K562 (cell line): Measurements from ENCODE around the gene CLEC2B. TPM values are rescaled to one million over a fixed set of nuclear protein-coding genes. Genes with fewer than 3 reads are reported as not detected.
A peak's percentile ranks its signal among the peaks of the same experiment; 100 is the strongest.

ENCODE experiments used
- ATAC-seq: fragments of 200-7000 bp; cut with Tn5 transposase; 3 replicates; pipeline ENCODE4 v1.9.1; 2020; ENCODE audit warnings: moderate library complexity
- BruUV-seq: library from RNA; stranded (reverse); fragments of 400-500 nt; replicated peaks from 2 replicates; lab custom pipeline; 2021; lab: Mats Ljungman, UMichigan
- CTCF ChIA-PET: fragments of 300-600 bp; formaldehyde crosslinking; extraction: SDS; loops from one replicate; lab custom pipeline; 2021; ENCODE audit warnings: low intra/inter-chr PET ratio; lab: Yijun Ruan, JAX
- POLR2A ChIA-PET: fragments of 300-600, 350-650 bp; sonication (Branson Sonifier 250); formaldehyde crosslinking; extraction: SDS; loops from one replicate; lab custom pipeline; 2021; ENCODE audit warnings: antibody characterized with exemption, inconsistent platforms; lab: Yijun Ruan, JAX
- DNase-seq, 4 experiments: peaks; one replicate each; pipeline versions ENCODE4 v3.0.0 to v3.0.0-alpha.2; 2011 to 2018; ENCODE audit warnings: low spot score in 3 of 4, mixed read lengths in 3 of 4; ENCODE audit errors: extremely low read depth in 1 of 4
- FAIRE-seq: peaks from 2 replicates; lab custom pipeline; 2011; peaks lifted over from hg19 to GRCh38; lab: Jason Lieb, UNC
- H2AFZ ChIP-seq: 2 replicates; pipeline ENCODE4 v1.6.0; 2011; ENCODE audit warnings: low read depth, low read length, control low read depth, inconsistent platforms
- H3K27ac ChIP-seq: fragments of 200-600 bp; 3 replicates; pipeline ENCODE4 v1.8.0; 2011; ENCODE audit warnings: low read depth, mild to moderate bottlenecking, control low read depth, inconsistent platforms, low read length, moderate library complexity, mixed read lengths; ENCODE audit errors: extremely low read depth
- H3K27me3 ChIP-seq, 2 experiments: fragments of 300-600 bp in 1 of 2; 2 replicates in 1 of 2; 3 replicates in 1 of 2; pipeline versions ENCODE4 v1.6.0 to v1.8.0; 2011; ENCODE audit warnings: inconsistent platforms in 2 of 2, low read length in 2 of 2, mild to moderate bottlenecking in 1 of 2, mixed read lengths in 1 of 2, moderate library complexity in 1 of 2; ENCODE audit not compliant: control insufficient read depth in 2 of 2, insufficient read depth in 2 of 2
- H3K36me3 ChIP-seq: fragments of 300-600 bp; 3 replicates; pipeline ENCODE4 v1.8.0; 2011; ENCODE audit warnings: mild to moderate bottlenecking, low read length, inconsistent platforms; ENCODE audit not compliant: control insufficient read depth, insufficient read depth
- H3K4me1 ChIP-seq, 2 experiments: fragments of 200-600 bp in 1 of 2; replicated peaks in 1 of 2; 2 replicates in 1 of 2; 3 replicates in 1 of 2; pipeline versions ENCODE4 v1.5.1 to v1.8.0; 2011; ENCODE audit warnings: inconsistent platforms in 2 of 2, low read length in 2 of 2, mild to moderate bottlenecking in 1 of 2, mixed read lengths in 1 of 2, moderate library complexity in 1 of 2; ENCODE audit not compliant: control insufficient read depth in 2 of 2, insufficient read depth in 2 of 2
- H3K4me2 ChIP-seq: 2 replicates; pipeline ENCODE4 v1.6.1; 2011; ENCODE audit warnings: low read length, control low read depth, inconsistent platforms, mixed read lengths; ENCODE audit not compliant: insufficient read depth
- H3K4me3 ChIP-seq: fragments of 200-600 bp; sonication (generic), shearing (Covaris generic); 2 replicates; pipeline ENCODE4 v1.5.1; 2016; ENCODE audit warnings: control low read depth, inconsistent platforms
- H3K79me2 ChIP-seq: fragments of 200-600 bp; 3 replicates; pipeline ENCODE4 v1.8.0; 2011; ENCODE audit warnings: low read length, inconsistent platforms; ENCODE audit not compliant: control insufficient read depth, insufficient read depth
- H3K9ac ChIP-seq, 2 experiments: 2 replicates each; pipeline versions ENCODE4 v1.6.0 to v1.6.1; 2011; ENCODE audit warnings: low read depth in 2 of 2, low read length in 2 of 2, control low read depth in 1 of 2, inconsistent platforms in 1 of 2, mild to moderate bottlenecking in 1 of 2, mixed read lengths in 1 of 2; ENCODE audit not compliant: insufficient read depth in 1 of 2
- H3K9me1 ChIP-seq: one replicate; pipeline ENCODE4 v1.6.0; 2011; ENCODE audit warnings: inconsistent platforms, mild to moderate bottlenecking, low read length, moderate library complexity; ENCODE audit not compliant: control insufficient read depth, insufficient read depth
- H3K9me3 ChIP-seq: replicated peaks from 2 replicates; pipeline ENCODE4 v1.5.1; 2011; ENCODE audit warnings: low read depth, low read length, inconsistent platforms; ENCODE audit not compliant: control insufficient read depth, insufficient read depth
- H4K20me1 ChIP-seq: replicated peaks from 2 replicates; pipeline ENCODE4 v1.6.1; 2011; ENCODE audit warnings: low read length, inconsistent platforms, mixed read lengths; ENCODE audit not compliant: control insufficient read depth, insufficient read depth
- C11orf30 ChIP-seq: fragments of 450-650 bp; IDR thresholded peaks from 2 replicates; pipeline ENCODE4 v1.6.1; 2016; ENCODE audit warnings: low read depth, mild to moderate bottlenecking
- CHCHD3 ChIP-seq: fragments of 250-450 bp; sonication (Bioruptor Pico); IDR thresholded peaks from 2 replicates; pipeline ENCODE4 v2.1.2; 2022; ENCODE audit warnings: mild to moderate bottlenecking
- CHD1 ChIP-seq: fragments of 200-600 bp; sonication (generic); IDR thresholded peaks from one replicate; pipeline ENCODE4 v1.6.1; 2012; ENCODE audit warnings: mild to moderate bottlenecking, moderate library complexity, low read length, inconsistent platforms
- MAFG ChIP-seq: fragments of 450-650 bp; conservative IDR thresholded peaks from 2 replicates; pipeline ENCODE4 v1.6.1; 2016; ENCODE audit warnings: missing genetic modification characterization, missing compliant biosample characterization
- POLR2A ChIP-seq: fragments of 450-650 bp; conservative IDR thresholded peaks from 2 replicates; pipeline ENCODE4 v1.6.1; 2016
- TCF7 ChIP-seq: sonication (generic); IDR thresholded peaks from 2 replicates; pipeline ENCODE4 v1.6.1; 2016; ENCODE audit warnings: antibody characterized with exemption, borderline replicate concordance
- ZNF316 ChIP-seq: fragments of 450-650 bp; IDR thresholded peaks from 2 replicates; pipeline ENCODE4 v1.6.1; 2016
- ZNF445 ChIP-seq: fragments of 250-450 bp; sonication (Bioruptor Pico); IDR thresholded peaks from 2 replicates; pipeline ENCODE4 v1.4.0; 2020; ENCODE audit warnings: low read depth, mild to moderate bottlenecking, moderate library complexity
- ZNF707 ChIP-seq: fragments of 250-450 bp; sonication (Bioruptor Pico); conservative IDR thresholded peaks from 2 replicates; pipeline ENCODE4 v1.8.0; 2022; ENCODE audit warnings: inconsistent platforms, mild to moderate bottlenecking, moderate library complexity
- WGBS: fragments of 100-300 bp; shearing (Covaris generic); methylation state at CpG from one replicate; pipeline ENCODE4 v1.1.6; 2016; ENCODE audit warnings: low coverage, mixed read lengths; ENCODE audit not compliant: insufficient coverage; ENCODE audit errors: missing lambda C conversion rate; 5-methylcytosine and 5-hydroxymethylcytosine counted together
- in situ Hi-C: fragments of 300-500 bp; cut with MboI; formaldehyde crosslinking; loops from 4 replicates; pipeline ENCODE4 v1.15.0; 2018; ENCODE audit warnings: inconsistent platforms, mixed read lengths
- intact Hi-C: fragments of 100-400 bp; cut with micrococcal nuclease; formaldehyde crosslinking; loops from 2 replicates; pipeline ENCODE4 v1.14.2; 2022
- polyA plus RNA-seq, 8 experiments: library from polyadenylated mRNA; depleted of rRNA in 4 of 8; stranded (reverse) in 5 of 8; unstranded in 3 of 8; fragments of >200 nt; fragmentation: Nextera tagmentation in 2 of 8; fragmentation: Illumina TruSeq in 1 of 8; extraction: Ambion mirVana in 2 of 8; extraction: Trizol in 1 of 8; gene quantifications; 2 replicates each; pipeline versions ENCODE4 v1.2.1 to v1.2.3, GENCODE V29; 2011 to 2014; ENCODE audit warnings: inconsistent platforms in 1 of 8, missing spikeins in 1 of 8
- total RNA-seq, 7 experiments: library from RNA; depleted of rRNA in 6 of 7; stranded (reverse); fragments of >200 nt in 6 of 7; fragmentation: Illumina TruSeq in 2 of 7; extraction: Trizol in 2 of 7; gene quantifications; 2 replicates each; pipeline versions ENCODE4 v1.2.1 to v1.2.3, GENCODE V29; 2011 to 2021; ENCODE audit warnings: low replicate concordance in 1 of 7
- TF ChIP-seq, protein P1 (sequence below): sonication (generic); formaldehyde crosslinking; IDR thresholded peaks from 2 replicates; pipeline ENCODE4 v1.5.0; 2020; ENCODE audit warnings: missing genetic modification reagents
- TF ChIP-seq, protein P2 (sequence below): fragments of 450-650 bp; IDR thresholded peaks from 2 replicates; pipeline ENCODE4 v1.6.1; 2016; ENCODE audit warnings: low read depth, mild to moderate bottlenecking, moderate library complexity
- TF ChIP-seq, protein P3 (sequence below): sonication (generic); formaldehyde crosslinking; IDR thresholded peaks from 2 replicates; pipeline ENCODE4 v1.8.0; 2022; ENCODE audit warnings: mild to moderate bottlenecking, missing genetic modification reagents
- TF ChIP-seq, protein P4 (sequence below): fragments of 250-450 bp; sonication (Bioruptor Pico); IDR thresholded peaks from 2 replicates; pipeline ENCODE4 v1.5.0; 2020; ENCODE audit warnings: mild to moderate bottlenecking

Gene CLEC2B
- total and polyA plus RNA-seq, 9 of the 15 experiments (the other 6 are each of a cell fraction or from before 2014, with no cell fraction given): 1.3 to 5.9 (median 2.9) TPM

DNA sequence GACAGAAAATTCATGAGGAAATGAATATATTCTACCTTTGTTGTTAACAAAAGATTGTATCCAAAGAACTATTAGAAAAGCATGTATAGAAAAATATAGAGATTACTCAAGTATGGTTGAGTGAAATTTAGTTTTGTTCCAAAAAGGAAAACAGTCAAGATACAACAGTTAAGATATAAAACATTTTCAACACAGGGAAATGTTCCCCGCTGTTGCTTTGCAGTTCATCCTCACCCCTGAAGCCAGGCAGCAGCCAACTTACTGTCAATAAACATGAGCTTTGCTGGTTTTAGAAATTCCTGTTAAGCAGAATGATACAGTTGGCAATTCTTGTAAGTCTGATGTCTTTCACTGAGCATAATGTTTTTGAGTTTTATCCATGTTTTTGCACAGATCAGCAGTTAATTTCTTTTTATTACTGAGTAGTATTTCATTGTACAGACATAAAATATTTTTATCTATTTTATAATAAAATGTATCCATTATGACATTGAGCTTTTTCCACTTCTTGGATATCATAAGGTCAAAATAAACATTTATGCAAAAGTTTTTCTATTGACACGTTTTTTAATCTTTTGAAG lies 1.2 kb upstream of the CLEC2B start:
- Histone ChIP-seq H3K4me3 (no peak overlapping the region), H2AFZ (peak overlapping the region; percentile 14; the same call in 1 of the 2 replicates), H3K79me2 (no peaks in the 10 kb centered on the region), H3K4me2 (no peak overlapping the region), H3K36me3 (no peaks in the 10 kb centered on the region), H3K9ac (no peak overlapping the region), H3K27ac (no peak overlapping the region), H3K27me3 (no peaks in the 10 kb centered on the region), H3K4me1 (no peaks in the 10 kb centered on the region; a peak in 1 of 5 replicates), H3K9me1 (no peaks in the 10 kb centered on the region), H4K20me1 (no peaks in the 10 kb centered on the region), H3K9me3 (no peaks in the 10 kb centered on the region)
- in situ Hi-C loops (no loop called here), intact Hi-C loops (no loop called here)
- CTCF ChIA-PET: no interaction called here
- FAIRE-seq: no peak
- WGBS: 16% methylated on average over 2 of the region's 2 CpGs
- TF ChIP-seq, protein P1, sequence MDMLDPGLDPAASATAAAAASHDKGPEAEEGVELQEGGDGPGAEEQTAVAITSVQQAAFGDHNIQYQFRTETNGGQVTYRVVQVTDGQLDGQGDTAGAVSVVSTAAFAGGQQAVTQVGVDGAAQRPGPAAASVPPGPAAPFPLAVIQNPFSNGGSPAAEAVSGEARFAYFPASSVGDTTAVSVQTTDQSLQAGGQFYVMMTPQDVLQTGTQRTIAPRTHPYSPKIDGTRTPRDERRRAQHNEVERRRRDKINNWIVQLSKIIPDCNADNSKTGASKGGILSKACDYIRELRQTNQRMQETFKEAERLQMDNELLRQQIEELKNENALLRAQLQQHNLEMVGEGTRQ (CRISPR knock-in tag): no peak
- TF ChIP-seq TCF7 (no peak), ZNF445 (CRISPR knock-in tag) (no peak), CHCHD3 (CRISPR knock-in tag) (no peak), ZNF707 (no peak), POLR2A (no peak), C11orf30 (peak; percentile 21; the same call in 1 of the 2 replicates), MAFG (tag) (peak; percentile 43; the same call in 1 of the 2 replicates), CHD1 (no peak), ZNF316 (peak; percentile 73)
- TF ChIP-seq, protein P2, sequence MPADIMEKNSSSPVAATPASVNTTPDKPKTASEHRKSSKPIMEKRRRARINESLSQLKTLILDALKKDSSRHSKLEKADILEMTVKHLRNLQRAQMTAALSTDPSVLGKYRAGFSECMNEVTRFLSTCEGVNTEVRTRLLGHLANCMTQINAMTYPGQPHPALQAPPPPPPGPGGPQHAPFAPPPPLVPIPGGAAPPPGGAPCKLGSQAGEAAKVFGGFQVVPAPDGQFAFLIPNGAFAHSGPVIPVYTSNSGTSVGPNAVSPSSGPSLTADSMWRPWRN: no peak
- TF ChIP-seq, protein P3, sequence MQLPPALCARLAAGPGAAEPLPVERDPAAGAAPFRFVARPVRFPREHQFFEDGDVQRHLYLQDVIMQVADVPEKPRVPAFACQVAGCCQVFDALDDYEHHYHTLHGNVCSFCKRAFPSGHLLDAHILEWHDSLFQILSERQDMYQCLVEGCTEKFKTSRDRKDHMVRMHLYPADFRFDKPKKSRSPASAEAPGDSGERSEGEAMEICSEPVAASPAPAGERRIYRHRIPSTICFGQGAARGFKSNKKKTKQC (CRISPR knock-in tag): no peak
- TF ChIP-seq, protein P4, sequence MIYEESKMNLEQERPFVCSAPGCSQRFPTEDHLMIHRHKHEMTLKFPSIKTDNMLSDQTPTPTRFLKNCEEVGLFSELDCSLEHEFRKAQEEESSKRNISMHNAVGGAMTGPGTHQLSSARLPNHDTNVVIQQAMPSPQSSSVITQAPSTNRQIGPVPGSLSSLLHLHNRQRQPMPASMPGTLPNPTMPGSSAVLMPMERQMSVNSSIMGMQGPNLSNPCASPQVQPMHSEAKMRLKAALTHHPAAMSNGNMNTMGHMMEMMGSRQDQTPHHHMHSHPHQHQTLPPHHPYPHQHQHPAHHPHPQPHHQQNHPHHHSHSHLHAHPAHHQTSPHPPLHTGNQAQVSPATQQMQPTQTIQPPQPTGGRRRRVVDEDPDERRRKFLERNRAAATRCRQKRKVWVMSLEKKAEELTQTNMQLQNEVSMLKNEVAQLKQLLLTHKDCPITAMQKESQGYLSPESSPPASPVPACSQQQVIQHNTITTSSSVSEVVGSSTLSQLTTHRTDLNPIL: no peak
- DNase-seq: no peak
- POLR2A ChIA-PET: no interaction called here
- no TSS peak for BruUV-seq
- no peak for ATAC-seq
